ENCODE measurements around the gene CMC2.

CMC2 gene

DNA sequence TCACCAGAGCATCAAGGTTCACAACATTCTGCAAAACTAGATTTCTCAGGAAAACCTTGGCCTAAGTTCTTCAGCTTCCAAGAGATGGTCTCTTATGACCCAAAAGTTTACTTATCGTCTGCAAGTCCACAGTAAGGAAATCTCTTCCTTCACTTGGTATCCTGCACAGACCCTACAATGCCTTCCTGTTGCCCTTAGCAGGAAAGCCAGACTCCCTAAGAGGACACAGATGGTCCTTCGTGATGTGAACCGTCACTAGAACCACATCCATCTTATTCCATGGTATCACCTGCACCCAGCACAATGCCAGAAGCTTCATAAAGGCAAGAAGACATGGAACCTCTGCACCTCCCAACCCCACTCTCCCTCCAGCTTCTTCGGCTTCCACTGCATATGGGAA, 34.1 kb downstream of the CMC2 start:
- DNase-seq, result no peak

DNA sequence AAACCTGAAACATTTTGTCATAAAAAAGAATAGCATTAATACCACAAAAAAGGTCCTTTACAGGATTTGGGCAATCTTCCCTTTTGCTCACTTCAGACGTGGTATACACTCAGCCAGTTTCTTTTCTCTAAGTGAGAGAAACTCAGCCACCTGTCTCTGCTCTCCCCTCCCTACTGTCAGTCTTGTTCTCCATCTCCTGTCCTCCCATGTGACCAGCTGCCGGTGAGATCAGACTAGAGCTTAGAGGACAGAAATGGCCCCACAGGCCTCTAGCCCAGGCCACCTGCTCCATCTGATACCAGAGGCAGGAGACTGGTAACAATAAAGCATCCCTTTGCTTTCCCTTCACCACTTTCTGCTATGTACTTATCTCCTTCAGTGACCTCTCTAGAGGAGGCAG, 34.9 kb downstream of the CMC2 start:
- DNase-seq, result no peak

DNA sequence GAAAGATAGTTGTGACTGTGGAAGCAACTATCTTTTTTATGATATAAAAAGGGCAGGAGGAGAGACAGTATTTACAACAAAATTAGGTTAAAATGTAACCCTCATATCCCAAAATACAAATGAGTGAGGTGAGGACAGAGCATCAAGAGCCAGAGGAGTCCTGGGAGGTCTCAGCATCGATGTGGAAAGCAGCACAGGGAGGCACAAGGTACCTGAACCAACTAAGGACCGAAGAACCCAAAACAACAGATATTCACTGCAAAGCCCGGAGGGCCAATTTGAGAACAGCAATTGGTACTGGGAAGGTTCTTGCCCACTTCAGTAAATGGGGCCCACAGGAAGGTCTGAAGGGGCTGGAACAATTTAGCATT, 37.6 kb downstream of the CMC2 start:
- no peak for DNase-seq

DNA sequence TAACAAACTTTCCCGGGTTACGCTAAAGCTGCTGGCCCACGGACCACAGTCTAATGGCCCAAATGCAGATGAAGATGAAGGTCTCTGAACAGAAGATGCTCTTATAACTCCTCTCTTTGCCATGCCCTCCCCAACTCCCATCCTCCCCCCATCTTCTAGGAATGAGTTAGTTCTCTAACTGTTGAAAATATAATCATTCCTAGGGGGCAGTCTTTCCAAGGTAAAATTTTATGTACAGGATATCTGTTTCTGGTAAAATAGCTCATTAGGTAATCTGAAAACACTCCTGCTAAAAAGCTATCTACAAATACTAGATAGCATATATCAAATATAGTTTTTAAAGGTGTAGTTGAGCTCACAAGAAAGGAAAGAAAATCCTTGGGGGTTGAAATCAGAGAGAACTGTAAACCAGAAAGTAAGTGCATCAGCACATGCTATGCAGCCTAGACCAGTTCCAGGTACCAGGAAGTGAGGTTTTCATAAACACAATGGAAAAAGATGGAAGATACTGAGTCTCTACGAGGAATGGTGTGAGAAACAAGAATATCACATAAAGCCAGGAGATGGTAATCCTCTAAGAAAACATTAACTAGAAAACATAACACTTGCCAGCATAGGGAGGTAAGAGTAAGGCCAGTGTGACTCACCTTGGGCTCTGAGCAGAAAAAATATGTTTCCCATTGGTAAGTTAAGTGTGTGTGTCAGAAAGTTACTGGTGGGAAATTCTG, 38.1 kb downstream of the CMC2 start:
- no peak for DNase-seq

DNA sequence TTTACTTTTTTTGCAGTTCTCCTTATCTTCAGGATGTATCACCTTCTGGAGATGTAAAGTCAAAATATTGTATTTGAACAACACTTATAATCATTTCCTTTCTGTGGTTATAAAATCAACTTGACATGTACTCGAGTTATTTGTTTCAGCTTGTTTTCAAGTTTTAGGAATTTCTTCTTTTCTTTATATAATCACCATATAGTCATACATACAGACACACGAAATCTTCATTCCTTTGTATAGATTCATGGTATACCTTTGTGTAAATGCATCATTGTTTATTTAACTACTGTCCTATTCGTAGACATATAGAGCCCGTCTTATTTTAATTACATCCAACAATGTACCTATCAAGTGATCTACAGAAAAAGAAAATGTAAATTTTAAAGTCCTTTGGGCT, 40.1 kb downstream of the CMC2 start:
- no peak for DNase-seq

DNA sequence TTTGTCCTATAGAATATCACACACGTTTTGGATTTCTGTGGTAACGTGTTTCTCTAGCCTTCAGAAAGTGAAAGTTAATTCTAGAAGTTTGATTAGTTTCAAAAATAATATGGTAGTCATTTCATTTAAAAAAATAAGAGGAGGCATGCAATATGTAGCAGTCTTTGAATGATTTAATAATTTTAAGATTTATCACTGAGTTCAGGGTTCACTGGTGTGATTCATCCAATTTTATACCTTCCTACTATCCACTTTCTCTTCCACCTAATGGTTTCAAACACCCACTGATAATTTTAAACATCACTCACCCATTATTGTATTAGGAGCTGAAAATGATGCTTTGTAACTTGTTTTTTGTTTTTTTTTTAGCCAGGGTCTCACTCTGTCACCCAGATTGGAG, 42.3 kb downstream of the CMC2 start:
- DNase-seq, result no peak

DNA sequence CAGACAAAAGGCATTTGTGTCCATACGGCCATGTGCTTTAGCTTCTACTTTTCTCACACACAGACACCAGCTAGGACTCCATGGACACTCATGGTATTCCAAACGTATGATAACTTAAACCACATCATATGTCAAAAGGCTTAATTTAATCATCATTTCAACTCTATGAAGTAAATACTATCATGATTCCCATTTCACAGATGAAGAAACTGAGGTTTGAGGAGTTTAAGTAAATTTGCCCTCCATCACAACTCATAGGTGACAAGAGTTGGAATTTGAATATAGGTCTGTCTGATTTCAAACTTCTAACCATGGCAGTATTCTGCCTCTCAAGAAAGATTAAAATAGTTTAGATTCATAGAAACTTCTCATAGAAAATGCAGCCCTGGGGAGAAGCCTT, 43.8 kb downstream of the CMC2 start:
- no peak for DNase-seq

DNA sequence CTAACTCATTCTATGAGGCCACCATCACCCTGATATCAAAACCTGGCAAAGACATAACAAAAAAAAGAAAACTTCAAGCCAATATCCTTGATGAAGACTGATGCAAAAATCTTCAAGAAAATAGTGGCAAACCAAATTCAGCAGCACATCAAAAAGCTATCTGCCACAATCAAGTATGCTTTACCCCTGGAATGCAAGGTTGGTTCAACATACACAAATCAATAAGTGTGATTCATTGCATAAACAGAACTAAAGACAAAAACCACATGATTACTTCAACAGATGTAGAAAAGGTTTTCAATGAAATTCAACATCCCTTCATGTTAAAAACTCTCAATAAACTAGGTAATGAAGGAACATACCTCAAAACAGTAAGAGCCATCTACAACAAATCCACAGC, 48.4 kb downstream of the CMC2 start:
- DNase-seq, result no peak

DNA sequence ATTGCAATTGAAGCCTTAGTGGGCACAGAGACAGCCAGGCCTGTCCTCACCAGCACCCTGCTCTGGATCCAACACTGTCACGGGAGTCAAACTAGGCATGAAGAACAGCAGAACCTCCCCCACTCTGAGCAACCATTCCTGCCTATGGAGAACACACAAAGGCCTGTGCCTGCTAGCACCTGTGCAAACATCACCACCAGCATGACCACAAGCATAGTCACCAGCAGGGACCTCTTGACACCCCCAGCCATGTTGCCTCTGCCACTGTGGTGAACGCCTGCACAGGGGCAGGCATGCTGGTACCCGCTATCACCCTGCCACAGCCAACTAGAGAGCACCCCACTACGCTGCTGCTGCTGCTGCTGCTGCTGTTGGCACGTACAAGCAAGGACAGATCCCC, 51.7 kb downstream of the CMC2 start:
- no peak for DNase-seq

DNA sequence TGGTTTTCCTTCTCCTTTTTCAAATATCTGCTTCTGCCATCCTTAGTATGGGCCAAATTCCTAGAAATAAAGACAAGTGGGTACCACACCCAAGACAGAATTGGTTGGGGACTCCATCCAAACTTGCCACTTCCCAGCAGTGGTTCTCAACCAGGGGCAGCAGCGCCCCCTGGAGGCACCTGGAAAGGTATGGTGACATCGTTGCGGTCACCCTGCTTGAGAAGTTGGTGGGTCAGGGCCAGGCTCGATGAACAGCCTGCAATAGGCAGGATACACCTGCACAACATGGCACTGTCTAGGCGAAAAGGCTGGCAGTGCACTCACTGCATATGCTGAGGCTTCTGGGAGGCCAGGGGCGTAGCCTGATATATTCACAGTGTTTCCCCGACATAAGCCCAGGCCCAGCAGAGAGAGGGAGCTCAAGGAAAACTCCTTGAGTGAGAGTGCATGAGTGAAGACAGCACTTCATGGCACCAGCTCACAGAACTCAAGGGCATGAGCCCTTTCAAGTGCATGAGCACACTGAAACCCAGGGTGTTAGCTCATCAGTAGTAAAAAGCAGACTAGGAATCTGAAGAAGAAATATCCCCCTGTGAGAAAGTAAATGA, 57.7 kb downstream of the CMC2 start:
- DNase-seq, result peak; percentile 21

DNA sequence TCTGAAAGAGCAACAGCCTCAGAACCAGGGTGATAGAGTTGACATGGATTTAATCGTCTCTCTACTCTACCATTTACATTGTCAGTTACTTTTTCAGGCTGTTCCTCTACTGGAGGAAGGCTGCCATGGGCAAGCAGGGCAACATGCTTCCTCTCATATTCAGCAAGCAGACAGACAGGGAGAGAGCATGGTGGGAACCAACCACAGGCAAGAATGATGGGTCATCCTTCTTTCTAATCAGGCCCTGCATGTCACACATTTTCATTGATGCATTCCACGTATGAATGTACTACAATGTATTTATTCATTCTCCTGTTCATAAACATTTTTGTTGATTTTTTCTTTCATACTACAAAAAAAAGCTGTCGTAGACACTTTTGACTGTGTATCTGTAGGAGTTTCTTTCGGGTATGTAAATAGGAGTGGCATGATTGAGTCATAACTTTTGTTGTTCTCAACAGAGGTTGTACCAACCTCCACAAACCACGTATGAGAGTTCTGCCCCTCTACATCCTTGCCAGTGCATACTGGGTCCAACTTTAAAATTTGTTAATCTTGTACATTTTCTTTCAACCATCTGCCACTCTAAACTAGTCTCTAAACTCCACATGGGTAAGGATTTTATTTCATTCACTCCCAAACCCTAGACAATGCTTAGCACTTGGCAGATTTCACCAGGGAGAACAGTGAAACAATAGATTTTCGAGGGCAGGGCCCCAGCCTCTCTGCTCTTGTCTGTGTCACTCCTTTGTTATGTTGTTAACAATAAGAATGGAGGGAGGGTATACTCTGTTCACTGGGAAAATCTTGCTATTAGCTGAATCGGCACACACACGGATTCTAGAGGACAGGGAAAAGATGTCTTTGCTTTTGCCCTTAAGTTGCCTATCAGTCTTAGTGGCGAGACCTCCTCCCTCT, 58.7 kb downstream of the CMC2 start:
- DNase-seq, result no peak

DNA sequence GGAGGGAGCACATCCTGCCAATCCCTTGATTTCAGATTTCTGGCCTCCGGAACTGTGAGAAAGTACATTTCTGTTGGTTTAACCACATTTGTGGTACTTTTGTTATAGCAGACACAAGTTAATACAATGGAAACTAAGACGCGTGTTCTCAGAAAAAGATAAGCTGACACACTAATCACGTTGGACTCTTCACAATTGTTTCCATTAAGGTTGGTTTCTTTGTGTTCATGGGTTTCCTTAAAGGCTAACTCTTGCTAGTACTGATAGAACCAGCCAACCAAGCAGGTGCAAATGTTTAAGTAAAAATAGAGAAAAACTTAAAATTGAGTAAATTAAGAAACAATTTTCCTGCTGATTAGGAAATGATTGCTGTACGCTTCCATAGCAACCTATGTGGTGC, 59.4 kb downstream of the CMC2 start:
- DNase-seq, result no peak

DNA sequence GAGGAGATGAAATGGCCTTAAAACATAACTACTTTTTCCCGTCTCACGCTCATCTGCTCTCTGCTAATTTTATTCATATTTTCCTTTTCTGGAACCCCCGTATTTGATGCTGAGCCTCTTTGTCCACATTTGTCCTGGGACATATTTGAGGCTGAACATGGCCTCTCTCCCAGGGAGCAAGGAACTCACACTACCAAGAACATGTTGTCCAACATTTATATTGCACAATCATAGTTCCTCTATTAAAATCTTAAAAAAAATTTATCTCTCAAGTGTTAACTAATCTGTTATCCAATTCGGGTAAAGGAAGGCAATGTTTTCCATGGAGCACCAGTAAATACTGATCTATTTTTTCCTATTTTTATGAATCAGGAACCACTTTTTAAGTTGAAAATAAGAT, 60.2 kb downstream of the CMC2 start:
- DNase-seq, result no peak

DNA sequence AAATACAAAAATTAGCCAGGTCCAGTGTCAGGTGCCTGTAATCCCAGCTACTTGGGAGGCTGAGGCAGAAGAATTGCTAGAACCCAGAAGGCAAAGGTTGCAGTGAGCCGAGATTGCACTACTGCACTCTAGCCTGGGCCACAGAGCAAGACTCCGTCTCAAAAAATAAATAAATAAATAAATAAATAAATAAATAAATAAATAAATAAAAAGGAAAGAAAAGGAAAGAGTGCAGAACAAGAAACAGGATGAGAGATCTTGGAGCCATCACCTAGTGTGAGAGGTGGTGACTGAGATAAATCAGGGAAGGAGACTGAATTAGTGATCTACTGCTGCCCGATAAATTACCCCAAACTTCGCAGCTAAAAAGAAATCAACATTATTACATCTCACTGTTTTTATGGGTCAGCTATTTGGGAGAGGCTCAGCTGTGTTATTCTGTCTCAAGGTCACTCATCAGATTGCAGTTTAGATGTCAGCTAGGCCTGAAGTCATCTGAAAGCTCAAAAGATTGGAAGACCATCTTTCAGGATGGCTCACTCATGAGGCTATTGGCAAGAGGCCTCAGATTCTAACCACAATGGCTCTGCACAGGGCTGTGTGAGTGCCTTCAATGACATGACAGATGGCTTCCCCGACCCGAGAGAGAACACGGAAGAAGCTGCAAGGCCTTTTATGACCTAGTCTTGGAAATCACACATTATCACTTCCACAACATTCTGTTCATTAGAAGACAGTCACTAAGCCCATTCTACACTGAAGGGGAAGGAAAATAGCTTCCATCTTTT, 66.4 kb downstream of the CMC2 start:
- no peak for DNase-seq

DNA sequence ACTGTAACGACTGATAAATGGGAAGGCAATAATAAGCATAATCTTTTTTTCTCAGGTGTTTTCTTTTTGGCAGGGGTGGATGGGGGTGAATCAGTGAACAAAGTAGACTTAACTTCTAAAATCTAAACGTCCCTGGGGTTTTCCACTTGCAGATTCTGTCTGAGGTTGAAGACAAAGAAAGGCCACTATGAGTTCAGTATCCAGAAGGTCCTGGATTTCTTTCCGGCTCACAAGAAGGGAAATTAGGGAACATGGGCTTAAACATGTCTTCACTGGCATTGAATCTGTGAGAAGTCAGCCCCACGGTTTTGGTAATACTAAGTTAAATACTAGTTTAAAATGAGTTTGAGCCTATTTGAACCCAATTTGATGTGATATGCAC, 67.8 kb downstream of the CMC2 start:
- no peak for DNase-seq

DNA sequence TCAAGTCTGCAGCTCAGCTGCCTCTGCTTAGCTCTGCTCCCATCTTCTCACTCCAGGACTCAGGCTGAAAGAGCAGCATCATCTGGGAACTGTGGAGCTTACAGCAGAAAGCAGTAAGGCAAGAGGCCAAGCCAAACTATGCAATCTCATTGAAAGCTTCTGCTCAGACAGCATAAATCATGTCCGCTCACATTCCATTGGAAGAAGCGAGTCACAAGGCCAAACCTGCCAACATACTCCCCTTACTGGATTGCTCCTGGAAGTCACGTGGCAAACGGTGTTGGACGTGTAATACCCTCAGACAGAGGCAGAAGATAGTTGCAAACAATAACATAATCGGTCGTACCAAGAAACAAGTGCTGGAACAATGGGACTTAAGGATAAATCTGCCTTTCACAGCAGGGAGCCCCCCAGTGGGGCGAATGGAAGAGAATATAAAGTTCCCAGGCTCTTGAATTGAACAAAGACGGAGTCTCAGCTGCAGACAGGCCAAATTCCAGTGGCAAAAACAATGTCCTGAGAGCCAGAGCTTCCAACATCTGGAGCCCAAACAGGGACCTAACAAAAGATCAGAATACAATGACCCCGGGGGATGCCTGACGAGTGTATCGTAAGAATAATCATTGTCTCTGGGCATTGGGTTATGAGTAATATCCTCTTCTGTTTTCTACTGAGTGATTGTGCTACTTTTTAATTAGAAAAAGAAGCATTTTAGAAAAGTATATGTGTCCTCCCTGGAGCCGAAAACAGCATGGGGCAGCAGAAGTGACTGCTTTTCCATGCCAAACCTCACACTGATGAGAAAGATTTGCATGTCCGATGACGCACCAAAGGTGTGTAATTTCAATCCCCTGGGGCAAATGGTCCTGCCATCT, 68.4 kb downstream of the CMC2 start:
- no peak for DNase-seq

DNA sequence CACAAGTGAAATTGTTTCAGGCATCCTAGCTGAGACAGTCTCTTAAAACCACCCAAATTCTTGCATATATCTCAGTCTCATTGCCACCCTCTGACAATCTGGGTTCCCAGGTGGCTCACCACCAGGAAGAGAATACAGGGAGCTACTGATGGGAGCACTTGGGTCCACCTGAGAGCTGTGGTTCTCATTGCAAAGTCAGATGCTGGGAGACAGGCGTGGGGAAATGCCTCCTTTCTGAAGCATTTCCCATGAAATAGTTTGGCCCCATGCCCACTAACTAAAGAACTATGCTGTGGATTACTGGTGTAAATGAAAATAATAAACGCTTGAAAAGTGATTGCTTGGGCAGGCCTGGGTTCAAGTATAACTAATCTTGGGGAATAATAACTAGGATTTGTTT, 70.3 kb downstream of the CMC2 start:
- no peak for DNase-seq

DNA sequence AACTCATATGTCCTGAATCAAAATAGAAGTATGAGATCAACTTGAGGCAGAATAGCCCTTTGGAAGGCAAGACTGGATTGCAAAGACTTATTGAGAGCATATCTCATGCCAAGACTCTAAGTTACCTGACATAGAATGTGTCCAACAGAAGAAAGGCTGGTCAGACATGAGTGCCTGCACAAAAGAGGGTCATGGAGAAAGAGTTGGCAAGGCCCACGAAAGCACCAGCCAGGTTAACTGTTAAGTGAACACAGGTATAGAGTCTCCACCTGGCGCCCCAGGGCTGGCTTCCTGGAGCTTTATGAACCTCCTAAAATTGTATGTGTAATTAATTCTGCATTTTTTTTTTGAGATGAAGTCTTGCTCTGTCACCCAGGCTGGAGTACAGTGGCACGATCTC, 71.0 kb downstream of the CMC2 start:
- no peak for DNase-seq

DNA sequence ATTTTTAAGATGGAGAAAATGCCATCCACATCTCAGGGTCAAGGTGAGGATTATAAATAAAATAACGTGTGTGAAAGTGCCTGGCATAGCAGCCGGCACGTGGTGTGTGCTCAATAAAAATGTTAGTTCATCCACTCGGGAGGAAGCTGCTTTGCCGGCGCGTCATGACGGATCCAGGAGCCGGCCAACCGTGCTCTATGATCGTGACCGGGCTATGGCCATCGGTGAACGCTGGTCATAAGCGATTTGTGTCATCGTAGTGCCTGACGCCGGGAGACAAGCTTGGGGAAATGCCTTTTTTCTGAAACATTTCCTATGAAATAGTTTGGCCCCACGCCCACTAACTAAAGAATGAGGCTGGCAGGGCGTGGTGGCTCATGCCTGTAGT, 74.0 kb downstream of the CMC2 start:
- no peak for DNase-seq

DNA sequence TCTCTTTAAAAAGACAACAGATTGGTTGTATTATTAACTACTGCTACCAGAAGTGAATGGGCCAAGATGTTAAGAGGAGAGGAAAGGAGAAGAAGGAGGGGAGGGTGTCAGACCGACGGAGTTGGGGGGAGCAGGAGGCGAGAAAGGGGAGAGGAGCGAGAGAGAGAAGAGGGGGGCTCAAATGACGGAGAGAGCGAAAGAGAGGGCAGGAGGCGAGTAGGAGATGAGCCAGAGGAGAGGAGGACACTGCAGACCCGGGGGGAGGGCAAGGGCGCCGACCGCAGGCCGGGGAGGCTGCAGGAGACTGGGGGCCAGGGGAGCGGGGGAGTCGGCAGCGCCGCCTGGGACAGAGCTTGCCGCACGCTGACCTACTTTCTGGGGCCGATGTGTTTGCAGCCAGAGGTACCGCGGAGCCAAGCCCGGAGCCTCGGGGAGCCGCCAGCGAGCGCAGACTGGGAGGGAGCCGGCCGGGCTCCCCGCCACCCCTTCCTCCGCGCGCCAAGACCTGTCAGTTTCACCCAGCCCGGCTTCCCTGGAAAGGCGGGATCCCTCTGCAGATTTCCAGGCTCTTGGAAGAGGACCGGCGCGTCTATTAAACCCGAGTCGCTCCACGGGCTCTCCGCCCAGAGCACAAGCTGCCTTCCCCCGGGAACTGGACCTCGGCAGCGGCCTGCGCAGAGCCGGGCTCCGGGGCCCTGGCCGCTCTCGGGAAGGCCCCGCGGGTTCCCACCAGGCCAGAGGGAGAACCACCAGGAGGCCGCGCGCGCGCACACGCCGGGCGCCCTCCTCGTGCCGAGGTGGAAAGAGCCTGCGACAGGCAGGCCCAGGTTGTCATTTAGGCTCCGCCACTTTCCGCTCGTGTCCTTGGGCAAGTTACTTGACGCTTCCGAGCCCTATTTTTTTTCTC, 74.6 kb downstream of the CMC2 start:
- DNase-seq, result no peak

DNA sequence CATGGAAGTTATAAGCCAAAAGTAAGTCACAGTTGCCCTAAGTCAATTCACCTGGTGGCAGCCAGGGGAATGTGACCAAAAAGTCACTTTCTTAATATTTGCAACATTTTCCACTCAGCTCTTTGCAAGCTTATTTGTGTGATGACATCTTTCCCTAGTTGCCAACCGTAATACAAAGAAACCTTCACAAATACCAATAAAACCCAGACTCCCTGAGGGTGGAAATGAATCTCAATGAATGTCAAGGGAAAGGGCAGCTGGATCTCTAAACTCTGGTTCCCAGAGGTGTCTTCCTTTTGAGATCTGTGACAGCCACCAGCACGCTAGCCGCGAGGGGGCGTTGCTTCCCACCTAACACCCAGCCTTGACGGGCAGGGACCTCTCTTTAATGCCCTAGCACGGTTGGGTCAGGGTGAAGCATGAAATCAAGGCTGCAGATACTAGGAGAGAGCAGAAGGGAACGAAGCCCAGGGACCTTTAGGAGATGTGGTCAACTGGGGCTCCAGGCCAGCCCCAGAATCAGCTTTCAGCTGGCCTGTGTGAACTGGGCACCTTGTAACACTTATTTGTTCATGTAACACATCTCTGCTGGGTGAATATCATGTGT, 82.2 kb downstream of the CMC2 start:
- DNase-seq, result no peak

Data from CD4-positive, alpha-beta T cell treated with Interleukin-4 for 4 hours (primary cell).